ENCODE data around the gene CNTN4.

Gene CNTN4

DNA sequence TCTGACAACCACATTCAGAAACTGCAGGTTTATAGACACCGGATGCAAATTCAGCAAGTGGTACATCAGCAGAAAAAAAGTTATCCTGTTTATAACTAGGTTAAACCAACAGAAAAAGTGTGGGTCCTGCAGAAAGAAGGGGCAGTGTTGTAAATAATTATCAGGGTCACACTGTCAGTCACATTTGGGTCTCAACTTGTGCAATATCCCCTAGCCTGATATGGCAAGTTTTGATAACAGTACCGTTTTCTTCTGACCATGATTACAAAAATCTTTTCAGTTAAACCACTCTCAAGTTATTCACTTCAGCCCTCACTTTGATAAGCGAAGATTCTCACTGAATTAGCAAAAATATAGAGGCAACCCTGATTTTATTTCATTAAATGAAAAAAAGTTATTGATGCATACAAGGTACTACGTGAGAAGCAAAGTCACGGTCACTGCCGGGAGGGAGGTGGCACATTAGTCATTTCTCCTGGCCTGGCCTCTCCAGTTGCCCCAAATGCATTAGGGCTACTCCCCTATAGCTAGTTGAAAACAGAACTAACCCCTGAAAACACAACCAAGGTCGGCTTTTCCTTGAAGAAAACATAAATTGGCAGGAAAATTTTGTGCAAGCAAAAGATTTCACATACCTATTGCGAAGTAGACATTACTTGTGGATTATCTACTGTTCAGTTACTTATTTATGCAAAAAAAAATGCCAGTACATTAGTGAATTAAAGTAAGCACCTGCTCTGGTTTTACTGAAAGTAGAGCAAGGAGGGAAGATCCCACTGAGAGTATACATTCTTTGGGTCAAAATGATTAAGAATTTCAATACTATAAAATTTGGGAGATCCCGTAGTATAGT, 982.9 kb downstream of the CNTN4 start:
- no peak for DNase-seq

DNA sequence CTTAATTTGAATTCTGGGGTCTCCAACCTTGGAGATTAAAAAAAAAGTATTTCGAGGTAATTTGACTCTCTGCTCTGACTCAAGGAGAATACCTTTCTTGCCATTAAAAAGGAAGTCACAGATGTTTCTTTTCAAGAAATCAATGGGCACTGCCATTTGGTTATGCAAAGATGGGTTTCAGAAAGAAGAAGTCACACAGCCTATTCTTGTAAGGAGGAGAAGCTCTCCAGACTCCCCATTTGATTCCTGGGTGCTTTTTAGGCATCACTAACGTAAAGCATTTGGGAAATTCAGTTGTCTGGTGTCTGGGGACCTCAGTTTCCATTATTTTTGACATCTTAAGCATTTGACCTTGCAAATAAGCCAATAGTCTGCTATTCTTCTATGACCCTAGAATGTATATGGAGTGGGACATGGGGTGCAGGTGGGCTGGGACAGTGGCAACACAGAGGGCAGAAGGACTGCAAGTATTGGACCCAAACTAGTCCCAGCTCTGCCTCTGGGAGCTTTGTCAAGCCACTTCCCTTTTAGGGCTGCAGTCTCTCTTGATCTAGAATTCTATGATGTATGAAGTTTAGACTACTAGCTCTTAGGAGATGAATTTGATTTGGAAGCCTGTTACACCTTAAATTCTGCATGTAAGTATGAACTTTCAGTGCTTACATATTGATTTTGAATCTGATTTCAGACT, 983.7 kb downstream of the CNTN4 start:
- DNase-seq = no peak

- no peak for DNase-seq
Measured at GRCh38 chr3:3084890-3085289, 986.2 kb downstream of the CNTN4 start.

GRCh38 chr3:3085782-3086181, 987.1 kb downstream of the CNTN4 start:
- DNase-seq = no peak

- no peak for DNase-seq
Measured at GRCh38 chr3:3086239-3086638, 987.6 kb downstream of the CNTN4 start.

DNA sequence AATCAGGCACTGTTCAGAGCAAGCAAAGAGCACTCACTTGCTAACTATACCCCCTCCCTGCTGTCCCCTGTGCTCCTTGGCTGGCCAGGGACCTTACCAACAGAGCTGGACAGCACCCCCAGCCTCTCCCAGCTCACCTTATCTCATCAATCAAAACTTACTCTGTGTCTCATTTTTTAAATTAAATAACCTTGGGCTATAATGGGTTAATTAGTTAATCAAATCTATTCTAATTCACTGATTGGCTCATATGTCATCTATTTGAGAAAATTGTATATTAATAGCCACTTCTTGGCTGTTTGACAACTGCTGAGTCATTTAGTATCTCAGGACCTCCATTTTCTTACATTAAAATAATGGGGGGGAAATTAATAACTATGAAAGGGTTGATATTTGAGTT, 988.6 kb downstream of the CNTN4 start:
- DNase-seq = no peak

DNA sequence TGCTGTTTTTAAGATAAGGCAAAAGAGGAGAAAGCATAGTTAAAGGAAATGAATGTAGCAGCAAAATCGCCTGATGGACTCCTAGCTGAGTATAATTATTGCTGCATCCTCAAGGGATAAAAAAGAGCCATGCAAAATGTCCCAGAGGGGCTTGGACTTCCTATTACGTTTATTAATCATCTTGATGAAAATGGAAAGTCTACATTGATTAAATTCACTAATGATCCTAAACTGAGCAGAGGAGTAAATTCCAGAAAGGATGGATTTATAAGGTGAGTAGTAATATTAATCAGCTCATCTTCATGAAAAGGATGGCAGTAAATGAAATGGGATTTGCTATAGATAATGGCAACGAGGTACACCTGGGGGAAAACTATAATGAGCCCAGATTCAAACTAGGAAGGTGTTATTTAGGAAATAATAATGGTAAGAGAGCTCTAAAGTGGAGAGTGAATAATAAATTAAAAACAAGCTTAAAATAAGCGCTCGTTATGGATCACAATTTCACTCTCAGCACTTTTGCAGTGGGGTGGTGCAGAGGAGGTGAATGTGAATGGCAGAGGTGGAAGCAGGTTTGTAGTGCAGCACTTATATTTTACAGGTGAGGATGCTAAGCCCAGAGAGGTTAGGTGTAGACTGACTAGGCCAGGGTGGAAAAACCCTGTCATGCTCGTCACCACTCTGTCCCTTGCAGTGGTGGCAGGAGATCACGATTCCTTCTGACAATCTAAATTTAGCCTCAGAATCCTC, 989.2 kb downstream of the CNTN4 start:
- DNase-seq = no peak

GRCh38 chr3:3089017-3089416, 990.4 kb downstream of the CNTN4 start:
- no peak for DNase-seq

- DNase-seq = no peak
Measured at GRCh38 chr3:3097958-3098357, 999.3 kb downstream of the CNTN4 start.

DNA sequence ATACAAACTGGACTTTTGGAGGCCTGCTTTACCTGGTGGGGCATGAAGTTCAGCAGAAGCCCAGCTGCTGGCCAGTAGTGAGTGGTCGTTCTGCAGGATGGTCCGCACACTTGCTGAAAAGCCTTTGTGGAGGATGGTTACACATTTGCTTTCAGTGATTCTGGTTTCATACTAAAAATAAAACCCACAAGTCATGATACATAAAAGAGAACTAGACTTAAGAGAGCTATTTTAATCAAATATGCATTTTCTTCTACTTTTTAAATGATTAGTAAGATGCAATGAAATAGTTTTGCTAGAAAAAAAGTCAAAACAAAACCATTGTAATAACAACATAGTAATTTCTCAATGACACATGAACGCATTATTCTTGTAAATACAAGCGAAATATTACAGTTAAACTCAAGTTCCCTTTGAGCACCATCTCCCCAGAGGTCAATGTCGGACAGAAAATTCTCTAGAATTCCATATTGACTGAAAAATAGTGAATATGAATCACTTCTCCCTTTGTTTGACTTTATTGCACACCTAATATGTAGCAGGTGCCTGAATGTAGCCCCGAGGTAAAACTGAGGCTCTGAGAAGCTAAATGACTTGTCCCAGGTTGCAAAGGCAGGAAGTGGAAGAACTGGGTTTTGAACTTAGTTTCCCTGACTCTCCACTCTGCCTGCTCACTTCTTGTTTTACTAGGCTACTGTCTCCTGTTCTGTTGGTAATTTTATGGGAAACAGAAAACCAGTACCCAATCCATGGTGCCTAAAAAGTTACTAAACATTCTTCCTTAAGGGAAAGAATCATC, 1003.2 kb downstream of the CNTN4 start:
- DNase-seq = no peak

DNA sequence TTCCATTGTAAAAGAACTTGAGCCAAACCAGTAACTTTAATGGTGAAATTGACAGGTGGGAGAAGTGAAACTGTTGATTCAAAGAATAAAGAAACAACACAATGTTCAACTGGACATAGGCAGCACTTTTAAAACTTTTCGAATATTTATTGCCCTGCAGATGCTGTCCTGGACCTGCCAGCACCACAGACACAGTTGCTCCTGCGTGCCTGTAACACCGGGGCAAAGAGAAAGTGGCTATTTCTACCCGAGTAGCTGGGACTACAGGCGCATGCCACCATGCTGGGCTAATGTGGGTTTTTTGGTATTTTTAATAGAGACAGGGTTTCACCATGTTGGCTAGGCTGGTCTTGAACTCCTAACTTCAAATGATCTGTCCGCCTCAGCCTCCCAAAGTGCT, 1004.1 kb downstream of the CNTN4 start:
- DNase-seq = no peak

- DNase-seq = no peak
Measured at GRCh38 chr3:3105246-3105645, 1006.6 kb downstream of the CNTN4 start.

GRCh38 chr3:3105815-3106214, 1007.1 kb downstream of the CNTN4 start:
- no peak for DNase-seq

DNA sequence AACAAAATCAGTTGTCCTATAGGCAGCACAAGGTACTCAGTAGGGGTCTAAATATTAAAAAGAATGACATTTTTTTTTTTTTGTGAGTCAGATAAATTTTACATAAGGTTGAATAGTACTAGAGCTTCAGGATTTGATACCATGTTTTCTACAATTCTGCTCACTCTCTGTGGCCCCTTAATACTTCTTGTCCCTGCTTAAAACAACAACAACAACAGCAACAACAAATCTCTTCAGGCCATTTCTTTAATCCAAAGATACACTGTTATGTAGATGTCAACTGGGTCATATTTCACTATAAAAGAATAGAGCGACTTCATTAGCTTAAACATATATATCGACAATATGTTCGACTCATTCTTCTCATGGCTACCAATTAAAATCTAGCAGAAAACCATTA, 1008.5 kb downstream of the CNTN4 start:
- DNase-seq = no peak
